ENCODE measurements around the gene CBX5.
"Not testable (repeated sequence)": the region's sequence is repeated elsewhere in the genome, so short reads cannot be mapped to it uniquely, and the experiment has no call there.

The CBX5 gene

DNA sequence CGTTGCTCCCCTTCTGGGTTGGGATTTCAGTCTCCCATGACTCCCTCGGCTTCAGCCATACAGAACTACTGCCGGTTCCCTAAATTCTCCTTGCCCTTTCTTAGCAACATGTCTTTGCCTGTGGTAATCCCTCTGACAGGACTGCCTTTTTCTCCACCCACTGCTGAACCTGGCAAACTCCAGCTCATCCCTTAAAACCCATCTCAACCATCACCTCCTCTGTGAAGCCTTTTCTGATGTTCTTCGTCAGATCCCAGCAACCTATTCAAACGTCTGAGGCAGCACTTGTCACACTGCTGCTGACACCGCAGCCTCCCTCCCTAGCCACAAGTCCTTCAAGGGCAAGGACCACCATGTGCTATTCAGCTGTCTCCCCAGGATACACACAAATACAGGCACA lies 80.9 kb downstream of the CBX5 start:
- no peak overlapping the region for H3K4me3 ChIP-seq
- H3K9ac ChIP-seq: no peak overlapping the region
- no peak overlapping the region for H3K27ac ChIP-seq
- TF ChIP-seq Cebpa-rat (IDR thresholded peaks at IDR 0.05): no peak
- H3K4me1 ChIP-seq: peaks cover 22 to 52% (median 33%) of the 10 kb centered on the region in 10 experiments
- H3K9me3 ChIP-seq (replicated peaks in 1 of 11): no peaks in the 10 kb centered on the region
- no peaks in the 10 kb centered on the region for H3K36me3 ChIP-seq
- peaks cover 0 to 7% (median 0%) of the 10 kb centered on the region in 11 experiments; a peak in 3 of 22 replicates for H4K20me1 ChIP-seq
- 0 out of 22 replicates have a peak overlapping the region, but pooled peaks of 2 of the 11 experiments have one; percentile 4 to 18 for H3K4me2 ChIP-seq
- H3K27me3 ChIP-seq: peaks cover 67 to 100% (median 96%) of the 10 kb centered on the region in 11 experiments

DNA sequence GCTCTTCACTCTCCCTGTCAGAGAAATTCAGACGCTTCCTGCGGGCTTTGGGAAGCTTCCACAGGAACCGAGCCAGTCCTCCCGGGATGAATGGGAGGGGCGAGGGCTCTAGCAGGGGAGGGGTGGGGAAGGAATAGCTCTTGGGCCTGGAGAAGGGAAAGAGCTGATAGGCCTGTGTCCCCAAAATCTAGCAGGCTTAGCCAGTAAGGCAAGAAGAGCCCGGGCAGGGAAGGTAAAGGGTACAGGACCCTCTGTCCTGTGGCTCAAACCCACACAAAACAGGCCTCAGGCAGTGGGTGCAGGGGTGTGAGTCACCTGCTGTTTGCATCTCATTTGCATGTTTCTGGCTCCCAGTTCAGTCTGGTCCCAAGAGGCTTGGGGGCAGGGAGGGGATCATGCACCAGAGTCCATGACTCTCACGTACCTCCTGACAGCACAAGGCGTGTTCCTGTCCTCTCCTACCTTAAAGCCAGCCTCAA lies 82.5 kb downstream of the CBX5 start:
- Histone ChIP-seq H3K4me1 (peaks cover 22 to 52% (median 33%) of the 10 kb centered on the region in 10 experiments), H3K27ac (peak overlapping the region in 4 of 11 experiments; percentile 50 to 75 (median 60); a peak in 5 of 22 replicates), H3K9me3 (replicated peaks in 1 of 11) (no peaks in the 10 kb centered on the region), H3K4me3 (no peak overlapping the region), H3K36me3 (no peaks in the 10 kb centered on the region), H3K4me2 (peak overlapping the region; percentile 57 to 96 (median 74)), H3K27me3 (peaks cover 72 to 100% (median 96%) of the 10 kb centered on the region in 11 experiments), H3K9ac (peak overlapping the region in 5 of 11 experiments; percentile 15 to 67 (median 32); a peak in 2 of 22 replicates), H4K20me1 (0 out of 22 replicates have a peak, but pooled peaks cover 0 to 7% (median 0%) of the 10 kb centered on the region in 11 experiments)
- TF ChIP-seq Cebpa-rat (IDR thresholded peaks at IDR 0.05): no peak

DNA sequence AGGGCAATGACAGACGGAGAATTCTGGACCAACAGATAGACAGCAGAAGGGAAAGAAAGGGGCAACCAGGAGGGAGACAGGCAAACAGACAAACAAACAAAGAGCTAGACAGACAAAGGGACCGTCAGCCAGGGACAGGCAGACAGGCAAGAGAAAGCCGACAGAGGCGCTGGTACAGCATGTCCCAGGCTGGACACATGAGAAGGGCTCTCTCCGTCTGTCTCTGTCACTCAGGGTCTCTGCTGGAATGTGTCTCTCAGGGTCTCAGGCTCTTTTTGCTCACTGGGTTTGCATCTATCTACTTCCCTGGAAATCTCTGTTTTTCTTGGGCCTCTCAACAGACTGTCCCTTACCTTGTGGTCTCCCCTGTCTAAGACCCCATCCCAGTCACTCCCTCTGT lies 82.9 kb downstream of the CBX5 start:
- no peak for TF ChIP-seq Cebpa-rat (IDR thresholded peaks at IDR 0.05)
- Histone ChIP-seq H4K20me1 (0 out of 22 replicates have a peak, but pooled peaks cover 0 to 7% (median 0%) of the 10 kb centered on the region in 11 experiments), H3K9ac (peak overlapping the region in 5 of 11 experiments; percentile 15 to 67 (median 32); a peak in 4 of 22 replicates), H3K4me3 (peak overlapping the region in 1 of 10 experiments; percentile 59; a peak in 1 of 20 replicates), H3K27me3 (peaks cover 76 to 100% (median 98%) of the 10 kb centered on the region in 11 experiments), H3K36me3 (no peaks in the 10 kb centered on the region), H3K27ac (peak overlapping the region in 5 of 11 experiments; percentile 41 to 75 (median 55); a peak in 9 of 22 replicates), H3K9me3 (replicated peaks in 1 of 11) (no peaks in the 10 kb centered on the region), H3K4me2 (peak overlapping the region; percentile 57 to 96 (median 74); a peak in 21 of 22 replicates), H3K4me1 (peaks cover 22 to 56% (median 33%) of the 10 kb centered on the region in 10 experiments)

DNA sequence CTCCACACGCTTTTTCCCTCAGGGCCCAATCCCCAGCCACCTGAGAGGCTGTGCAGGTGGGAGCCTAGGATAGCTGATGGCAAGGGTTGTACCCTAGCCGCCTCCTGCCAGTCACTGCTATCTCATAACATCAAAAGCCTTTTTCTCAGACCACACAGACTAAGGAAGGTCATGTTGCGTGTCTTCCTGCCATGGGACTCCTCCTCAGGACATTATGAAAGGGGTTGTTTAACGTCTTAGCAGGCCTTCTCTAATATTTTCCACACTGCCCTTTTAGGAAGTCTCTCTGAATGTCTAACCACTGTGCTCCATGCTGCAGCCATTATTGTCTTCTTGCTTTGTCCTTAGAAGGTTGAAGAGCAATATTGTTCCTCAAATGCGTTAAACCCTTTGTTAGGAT lies 83.5 kb downstream of the CBX5 start:
- peaks cover 22 to 62% (median 37%) of the 10 kb centered on the region in 10 experiments for H3K4me1 ChIP-seq
- no peak for TF ChIP-seq Cebpa-rat (IDR thresholded peaks at IDR 0.05)
- H3K9ac ChIP-seq: peak overlapping the region in 4 of 11 experiments; percentile 6 to 67 (median 37); a peak in 7 of 22 replicates
- H3K9me3 ChIP-seq (replicated peaks in 1 of 11): no peaks in the 10 kb centered on the region
- H3K4me2 ChIP-seq: peak overlapping the region; percentile 57 to 96 (median 74)
- H3K27me3 ChIP-seq: peaks cover 79 to 99% (median 96%) of the 10 kb centered on the region in 11 experiments
- H3K27ac ChIP-seq: peak overlapping the region in 5 of 11 experiments; percentile 41 to 75 (median 55); a peak in 9 of 22 replicates
- H4K20me1 ChIP-seq: 0 out of 22 replicates have a peak, but pooled peaks cover 0 to 7% (median 0%) of the 10 kb centered on the region in 11 experiments
- H3K4me3 ChIP-seq: peak overlapping the region in 6 of 10 experiments; percentile 4 to 59 (median 36); a peak in 6 of 20 replicates
- H3K36me3 ChIP-seq: no peaks in the 10 kb centered on the region

DNA sequence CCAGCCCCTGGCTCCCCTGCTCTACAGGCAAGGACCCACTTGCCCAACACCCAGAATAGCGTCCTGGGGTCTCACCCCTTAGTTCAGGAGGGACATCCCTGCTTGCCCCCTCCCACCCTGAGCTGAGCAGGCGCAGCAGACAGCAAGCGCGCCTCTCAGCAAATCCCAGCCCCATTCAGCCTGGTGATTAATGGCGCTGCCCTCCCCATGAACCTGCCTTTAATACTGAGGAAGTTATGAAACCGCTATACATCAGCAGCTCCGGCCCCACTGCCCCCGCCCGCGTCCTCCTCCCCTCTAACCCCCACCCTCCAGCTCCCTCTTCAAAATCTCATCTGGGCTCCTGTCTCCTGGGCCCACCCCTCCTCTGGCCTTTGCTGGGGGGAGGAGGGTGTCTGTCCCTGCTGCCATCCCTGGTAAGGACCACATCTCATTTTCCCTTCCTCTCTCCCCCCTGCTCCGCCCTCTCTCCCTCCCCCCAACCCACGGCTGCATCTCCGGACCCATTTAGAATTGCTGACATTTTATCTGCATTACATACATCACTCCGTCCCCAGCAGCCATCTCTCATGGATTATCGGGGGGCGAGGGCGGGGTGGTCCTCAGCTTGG lies 84.1 kb downstream of the CBX5 start:
- TF ChIP-seq Cebpa-rat (IDR thresholded peaks at IDR 0.05): no peak
- peak overlapping the region; percentile 57 to 96 (median 74) for H3K4me2 ChIP-seq
- H3K4me1 ChIP-seq: peaks cover 22 to 68% (median 42%) of the 10 kb centered on the region in 10 experiments
- H3K9me3 ChIP-seq (replicated peaks in 1 of 11): no peaks in the 10 kb centered on the region
- H4K20me1 ChIP-seq: 0 out of 22 replicates have a peak, but pooled peaks cover 0 to 7% (median 0%) of the 10 kb centered on the region in 11 experiments
- peak overlapping the region in 5 of 11 experiments; percentile 40 to 75 (median 55); a peak in 10 of 22 replicates for H3K27ac ChIP-seq
- peak overlapping the region in 4 of 11 experiments; percentile 6 to 67 (median 37); a peak in 7 of 22 replicates for H3K9ac ChIP-seq
- H3K27me3 ChIP-seq: peaks cover 76 to 93% (median 92%) of the 10 kb centered on the region in 11 experiments
- H3K4me3 ChIP-seq: peak overlapping the region in 6 of 10 experiments; percentile 4 to 59 (median 36); a peak in 7 of 20 replicates
- no peaks in the 10 kb centered on the region for H3K36me3 ChIP-seq

DNA sequence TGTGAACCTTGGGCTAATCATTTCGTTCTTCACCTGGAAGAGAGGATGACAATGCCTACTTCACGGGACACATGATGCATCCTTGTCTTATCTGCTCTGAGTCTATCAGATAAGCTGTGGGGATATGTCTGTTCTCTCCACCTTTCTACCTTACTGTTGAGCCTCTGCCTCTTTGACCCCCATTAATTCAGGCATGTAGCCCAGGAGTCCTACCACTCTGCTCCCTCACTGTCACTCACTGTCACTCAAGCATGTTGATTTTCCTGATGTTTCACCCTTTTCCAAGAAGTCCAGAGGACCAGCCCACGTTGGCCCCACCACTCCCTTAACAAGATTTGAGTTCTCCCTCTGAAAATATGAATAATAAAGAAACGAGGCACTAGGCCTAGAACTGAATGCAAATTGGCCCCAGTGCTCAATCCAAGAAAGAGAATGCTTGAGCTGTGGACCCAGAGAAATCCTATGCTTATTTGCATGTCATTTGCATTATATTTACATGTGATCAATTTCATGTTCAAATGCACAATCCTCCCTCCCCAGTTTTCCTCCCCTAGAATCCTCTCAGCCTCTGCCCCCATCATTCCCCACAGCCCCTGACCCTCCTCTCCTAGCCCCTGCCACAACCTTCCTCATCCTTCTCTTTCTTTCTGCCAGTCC lies 84.7 kb downstream of the CBX5 start:
- Histone ChIP-seq H3K4me1 (peaks cover 22 to 66% (median 42%) of the 10 kb centered on the region in 10 experiments), H4K20me1 (0 out of 22 replicates have a peak, but pooled peaks cover 0 to 7% (median 0%) of the 10 kb centered on the region in 11 experiments), H3K9ac (peak overlapping the region in 3 of 11 experiments; percentile 15 to 67 (median 32); a peak in 4 of 22 replicates), H3K4me2 (peak overlapping the region; percentile 57 to 96 (median 74); a peak in 18 of 22 replicates), H3K27me3 (peaks cover 70 to 87% (median 86%) of the 10 kb centered on the region in 11 experiments), H3K4me3 (peak overlapping the region in 2 of 10 experiments; percentile 22 to 43; a peak in 3 of 20 replicates), H3K9me3 (replicated peaks in 1 of 11) (no peaks in the 10 kb centered on the region), H3K27ac (peak overlapping the region in 5 of 11 experiments; percentile 40 to 65 (median 45); a peak in 9 of 22 replicates), H3K36me3 (no peaks in the 10 kb centered on the region)
- no peak for TF ChIP-seq Cebpa-rat (IDR thresholded peaks at IDR 0.05)

DNA sequence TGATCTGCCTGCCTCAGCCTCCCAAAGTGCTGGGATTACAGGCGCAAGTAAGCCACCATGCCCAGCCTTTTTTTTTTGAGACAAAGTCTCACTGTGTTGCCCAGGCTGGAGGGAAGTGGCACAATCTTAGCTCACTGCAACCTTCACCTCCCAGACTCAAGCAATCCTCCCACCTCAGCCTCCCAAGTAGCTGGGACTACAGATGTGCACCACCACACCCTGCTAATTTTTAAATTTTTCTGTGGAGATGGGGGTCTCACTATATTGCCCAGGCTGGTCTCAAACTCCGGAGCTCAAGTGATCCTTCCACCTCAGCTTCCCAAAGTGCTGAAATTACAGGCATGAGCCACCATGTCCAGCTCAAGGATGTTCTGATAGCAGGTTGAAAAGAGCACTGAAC lies 85.3 kb downstream of the CBX5 start:
- Histone ChIP-seq H3K27me3 (peaks cover 66 to 81% (median 80%) of the 10 kb centered on the region in 11 experiments), H3K4me1 (peaks cover 22 to 60% (median 40%) of the 10 kb centered on the region in 10 experiments), H3K4me2 (peak overlapping the region in 4 of 11 experiments; percentile 78 to 96 (median 88); a peak in 5 of 22 replicates)
- H3K9me3 ChIP-seq (replicated peaks in 1 of 11); H3K27ac ChIP-seq; H3K9ac ChIP-seq; H3K4me3 ChIP-seq; H4K20me1 ChIP-seq; H3K36me3 ChIP-seq: not testable (repeated sequence)

DNA sequence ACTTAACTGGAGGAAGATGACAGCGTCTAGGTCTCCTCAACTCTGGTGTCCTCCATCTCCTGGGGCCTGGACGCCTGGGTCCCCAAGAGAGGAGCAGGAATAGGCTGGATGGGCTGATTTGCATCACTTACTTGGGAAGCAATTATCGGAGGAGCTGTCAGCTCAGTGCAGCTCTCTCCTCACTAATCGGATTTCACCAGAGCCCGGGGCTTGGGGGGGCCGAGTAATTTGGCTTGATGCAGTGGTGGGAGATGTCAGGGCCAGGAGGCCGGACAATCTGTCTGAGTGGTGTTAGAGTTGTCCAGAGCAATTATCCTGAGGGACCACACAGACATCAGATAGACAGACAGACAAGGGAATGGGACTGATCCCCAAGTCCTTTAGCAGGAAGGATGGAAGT lies 86.5 kb downstream of the CBX5 start:
- peaks cover 62 to 69% (median 69%) of the 10 kb centered on the region in 11 experiments for H3K27me3 ChIP-seq
- H3K36me3 ChIP-seq: no peaks in the 10 kb centered on the region
- no peak overlapping the region for H3K9ac ChIP-seq
- TF ChIP-seq Cebpa-rat (IDR thresholded peaks at IDR 0.05): no peak
- H4K20me1 ChIP-seq: 0 out of 22 replicates have a peak, but pooled peaks cover 0 to 7% (median 0%) of the 10 kb centered on the region in 11 experiments
- no peak overlapping the region for H3K4me2 ChIP-seq
- H3K9me3 ChIP-seq (replicated peaks in 1 of 11): no peaks in the 10 kb centered on the region
- H3K4me1 ChIP-seq: peaks cover 29 to 60% (median 45%) of the 10 kb centered on the region in 10 experiments
- no peak overlapping the region for H3K27ac ChIP-seq
- H3K4me3 ChIP-seq: no peak overlapping the region
